ENCODE results near the gene CELF6.

- TF ChIP-seq YY1 (IDR thresholded peaks at IDR 0.05; ENCODE audit: insufficient read depth, insufficient read length) (no peak), ZNF274 (IDR thresholded peaks at IDR 0.05; ENCODE audit: low read depth, low read length) (no peak), SUZ12 (IDR thresholded peaks at IDR 0.05; ENCODE audit: extremely low read depth, insufficient read depth, insufficient read length) (no peak)
These were observed 34.5 kb upstream of the CELF6 start for GRCh38 chr15:72354496-72354895.

Measured in NT2/D1 (cell line).